ENCODE data around the gene TCEAL8.
A peak's percentile ranks its signal among the peaks of the same experiment; 100 is the strongest.
"Not testable (repeated sequence)": the region's sequence is repeated elsewhere in the genome, so short reads cannot be mapped to it uniquely, and the experiment has no call there.

The TCEAL8 gene

GRCh38 chrX:103249805-103250204 is 5.2 kb downstream of the TCEAL8 start:
- Histone ChIP-seq H3K27me3 (no peaks in the 10 kb centered on the region), H3K9me3 (no peaks in the 10 kb centered on the region), H3K4me1 (no peaks in the 10 kb centered on the region), H3K4me3 (ENCODE audit: low read depth, low read length) (no peak overlapping the region), H3K36me3 (no peaks in the 10 kb centered on the region)
- no peak for DNase-seq
- TF ChIP-seq, protein P1, sequence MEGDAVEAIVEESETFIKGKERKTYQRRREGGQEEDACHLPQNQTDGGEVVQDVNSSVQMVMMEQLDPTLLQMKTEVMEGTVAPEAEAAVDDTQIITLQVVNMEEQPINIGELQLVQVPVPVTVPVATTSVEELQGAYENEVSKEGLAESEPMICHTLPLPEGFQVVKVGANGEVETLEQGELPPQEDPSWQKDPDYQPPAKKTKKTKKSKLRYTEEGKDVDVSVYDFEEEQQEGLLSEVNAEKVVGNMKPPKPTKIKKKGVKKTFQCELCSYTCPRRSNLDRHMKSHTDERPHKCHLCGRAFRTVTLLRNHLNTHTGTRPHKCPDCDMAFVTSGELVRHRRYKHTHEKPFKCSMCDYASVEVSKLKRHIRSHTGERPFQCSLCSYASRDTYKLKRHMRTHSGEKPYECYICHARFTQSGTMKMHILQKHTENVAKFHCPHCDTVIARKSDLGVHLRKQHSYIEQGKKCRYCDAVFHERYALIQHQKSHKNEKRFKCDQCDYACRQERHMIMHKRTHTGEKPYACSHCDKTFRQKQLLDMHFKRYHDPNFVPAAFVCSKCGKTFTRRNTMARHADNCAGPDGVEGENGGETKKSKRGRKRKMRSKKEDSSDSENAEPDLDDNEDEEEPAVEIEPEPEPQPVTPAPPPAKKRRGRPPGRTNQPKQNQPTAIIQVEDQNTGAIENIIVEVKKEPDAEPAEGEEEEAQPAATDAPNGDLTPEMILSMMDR (IDR thresholded peaks at IDR 0.05; ENCODE audit: low read depth, low read length) = no peak

GRCh38 chrX:103248553-103248952 is 6.4 kb downstream of the TCEAL8 start:
- no peak for DNase-seq
- Histone ChIP-seq H3K4me1 (no peaks in the 10 kb centered on the region), H3K9me3 (no peaks in the 10 kb centered on the region), H3K36me3 (no peaks in the 10 kb centered on the region), H3K4me3 (ENCODE audit: low read depth, low read length) (no peak overlapping the region), H3K27me3 (no peaks in the 10 kb centered on the region)
- TF ChIP-seq, protein P1 (IDR thresholded peaks at IDR 0.05; ENCODE audit: low read depth, low read length) = peak; percentile 24

DNA sequence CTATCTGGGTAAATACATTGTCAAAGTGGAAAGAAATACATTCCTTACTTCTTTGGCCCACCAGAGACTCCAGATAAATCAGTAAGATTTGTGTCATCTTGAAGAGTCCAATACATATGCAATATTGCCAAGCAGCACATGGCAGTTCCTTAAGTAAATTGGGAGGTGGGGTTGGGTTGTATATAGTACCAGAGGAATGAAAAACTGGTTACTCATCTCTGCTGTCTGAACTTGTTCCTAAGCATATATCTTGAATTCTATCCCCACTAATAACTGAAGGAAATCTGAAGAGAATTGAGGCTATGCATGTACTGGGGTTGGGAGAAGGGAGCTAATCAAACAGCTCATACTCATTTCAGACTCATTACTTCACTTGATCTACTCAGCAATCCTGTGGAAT is 14.8 kb downstream of the TCEAL8 start:
- Histone ChIP-seq H3K4me1 (no peaks in the 10 kb centered on the region), H3K27me3 (no peaks in the 10 kb centered on the region), H3K9me3 (no peaks in the 10 kb centered on the region), H3K4me3 (ENCODE audit: low read depth, low read length) (no peak overlapping the region), H3K36me3 (no peaks in the 10 kb centered on the region)
- no peak for DNase-seq
- TF ChIP-seq, protein P1 (IDR thresholded peaks at IDR 0.05; ENCODE audit: low read depth, low read length) = no peak

DNA sequence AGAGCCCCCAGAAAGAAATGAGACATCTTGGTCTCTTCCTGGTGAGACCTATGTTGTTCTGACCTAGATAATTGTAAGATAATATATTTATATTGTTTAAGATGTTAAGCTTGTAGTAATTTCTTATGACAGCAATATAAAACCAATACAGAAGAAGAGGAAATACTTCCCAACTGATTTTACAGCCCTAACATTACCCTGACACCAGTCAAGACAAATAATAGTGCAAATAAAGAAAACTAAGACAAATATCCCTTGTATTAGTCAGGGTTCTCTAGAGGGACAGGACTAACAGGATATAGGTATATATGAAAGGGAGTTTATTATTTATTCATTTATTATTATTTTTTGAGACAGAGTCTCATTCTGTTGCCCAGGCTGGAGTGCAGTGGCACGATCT is 18.7 kb downstream of the TCEAL8 start:
- Histone ChIP-seq H3K27me3 (no peaks in the 10 kb centered on the region), H3K4me3 (ENCODE audit: low read depth, low read length) (no peak overlapping the region), H3K36me3 (no peaks in the 10 kb centered on the region), H3K9me3 (no peaks in the 10 kb centered on the region), H3K4me1 (no peaks in the 10 kb centered on the region)
- DNase-seq = no peak
- TF ChIP-seq, protein P1 (IDR thresholded peaks at IDR 0.05; ENCODE audit: low read depth, low read length) = no peak

DNA sequence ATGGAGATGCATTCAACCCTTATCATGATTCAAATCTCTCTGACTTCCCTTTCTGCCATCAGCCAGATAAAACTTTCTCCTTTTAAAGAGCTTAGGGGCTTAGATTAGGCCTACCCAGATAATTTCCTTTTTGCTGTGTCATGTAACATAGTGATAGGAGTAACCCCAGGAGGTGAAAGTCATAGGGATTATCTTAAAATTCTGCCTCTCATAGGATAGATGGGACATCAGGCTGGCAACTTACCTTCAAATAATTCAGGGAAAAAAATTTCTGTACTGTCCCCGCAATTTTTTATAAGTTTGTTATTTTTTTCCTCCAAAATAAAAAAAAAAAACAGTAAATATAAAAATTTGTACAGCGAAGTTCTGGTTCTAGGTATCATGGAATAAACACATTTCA is 19.3 kb downstream of the TCEAL8 start:
- not testable (repeated sequence) for DNase-seq; H3K27me3 ChIP-seq; H3K9me3 ChIP-seq; H3K36me3 ChIP-seq; H3K4me1 ChIP-seq; H3K4me3 ChIP-seq (ENCODE audit: low read depth, low read length)

DNA sequence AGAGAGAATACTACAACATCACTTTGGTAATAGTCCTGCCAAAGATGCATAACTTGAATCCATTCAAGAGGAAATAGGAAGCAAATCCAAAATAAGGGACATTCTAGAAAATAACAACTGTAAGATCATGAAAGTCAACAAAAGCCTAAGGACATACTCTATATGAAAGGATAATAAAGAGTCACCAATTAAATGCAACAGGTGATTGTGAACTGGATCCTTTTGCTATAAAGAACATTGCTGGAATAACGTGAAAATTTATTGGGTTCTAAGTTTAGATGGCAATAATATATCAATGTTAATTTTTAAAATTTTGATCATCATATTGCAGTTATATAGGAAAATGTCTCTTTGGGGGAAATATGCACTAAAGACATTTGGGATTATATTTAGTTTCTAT is 20.1 kb downstream of the TCEAL8 start:
- H3K9me3 ChIP-seq = no peaks in the 10 kb centered on the region
- TF ChIP-seq, protein P1 (IDR thresholded peaks at IDR 0.05; ENCODE audit: low read depth, low read length) = no peak
- DNase-seq = no peak
- H3K4me3 ChIP-seq (ENCODE audit: low read depth, low read length) = no peak overlapping the region
- H3K36me3 ChIP-seq = no peaks in the 10 kb centered on the region
- H3K4me1 ChIP-seq = no peaks in the 10 kb centered on the region
- H3K27me3 ChIP-seq = no peaks in the 10 kb centered on the region

- no peak for DNase-seq
- Histone ChIP-seq H3K4me3 (ENCODE audit: low read depth, low read length) (no peak overlapping the region), H3K9me3 (no peaks in the 10 kb centered on the region), H3K27me3 (no peaks in the 10 kb centered on the region), H3K4me1 (no peaks in the 10 kb centered on the region), H3K36me3 (no peaks in the 10 kb centered on the region)
- TF ChIP-seq, protein P1 (IDR thresholded peaks at IDR 0.05; ENCODE audit: low read depth, low read length) = no peak
These were observed 21.7 kb downstream of the TCEAL8 start for GRCh38 chrX:103233263-103233662.

GRCh38 chrX:103225918-103226317 is 29.0 kb downstream of the TCEAL8 start:
- H3K9me3 ChIP-seq; H3K27me3 ChIP-seq; H3K4me1 ChIP-seq; H3K36me3 ChIP-seq; H3K4me3 ChIP-seq (ENCODE audit: low read depth, low read length); DNase-seq: not testable (repeated sequence)
